Neural cell (in vitro differentiated cells): ENCODE results near the gene C18orf54. TPM values are rescaled to one million over a fixed set of nuclear protein-coding genes. Genes with fewer than 3 reads are reported as not detected.
"Not testable (repeated sequence)": the region's sequence is repeated elsewhere in the genome, so short reads cannot be mapped to it uniquely, and the experiment has no call there.

ENCODE experiments used
- H2AFZ ChIP-seq: fragments of 200-600, 300-800 bp; sonication (generic), shearing (Covaris generic); 2 replicates; pipeline ENCODE4 v1.6.0; 2014; ENCODE audit warnings: low read depth, mild to moderate bottlenecking, antibody characterized with exemption, low read length, moderate library complexity
- H3F3A ChIP-seq: fragments of 200-600 bp; shearing (Covaris generic); 2 replicates; pipeline ENCODE4 v1.6.1; 2016; ENCODE audit warnings: mild to moderate bottlenecking, moderate library complexity, mixed read lengths, antibody characterized with exemption, low read length; ENCODE audit not compliant: insufficient read depth, poor library complexity, severe bottlenecking
- H3K27ac ChIP-seq: fragments of 200-600, 300-800 bp; sonication (generic), shearing (Covaris generic); 2 replicates; pipeline ENCODE4 v1.5.1; 2014; ENCODE audit warnings: mild to moderate bottlenecking, low read length, moderate library complexity
- H3K27me3 ChIP-seq: fragments of 300-800, 200-600 bp; sonication (generic), shearing (Covaris generic); 2 replicates; pipeline ENCODE4 v1.6.0; 2014; ENCODE audit warnings: mild to moderate bottlenecking, low read depth, low read length, moderate library complexity; ENCODE audit not compliant: insufficient read depth
- H3K36me3 ChIP-seq: fragments of 300-800, 200-600 bp; sonication (generic), shearing (Covaris generic); 2 replicates; pipeline ENCODE4 v1.5.1; 2014; ENCODE audit warnings: mild to moderate bottlenecking, antibody characterized with exemption, low read length, moderate library complexity; ENCODE audit not compliant: insufficient read depth
- H3K4me2 ChIP-seq: fragments of 300-800, 200-600 bp; sonication (generic), shearing (Covaris generic); 2 replicates; pipeline ENCODE4 v1.6.0; 2014; ENCODE audit warnings: mild to moderate bottlenecking, low read length
- H3K4me3 ChIP-seq: fragments of 300-800, 200-600 bp; sonication (generic), shearing (Covaris generic); 2 replicates; pipeline ENCODE4 v1.5.1; 2014; ENCODE audit warnings: mild to moderate bottlenecking, low read length, moderate library complexity
- H3K79me2 ChIP-seq: fragments of 200-600 bp; shearing (Covaris generic); replicated peaks from 2 replicates; pipeline ENCODE4 v1.6.0; 2014; ENCODE audit warnings: mild to moderate bottlenecking, low read length, moderate library complexity; ENCODE audit not compliant: insufficient read depth
- H3K9ac ChIP-seq: fragments of 300-800, 200-600 bp; sonication (generic), shearing (Covaris generic); 2 replicates; pipeline ENCODE4 v1.6.1; 2016; ENCODE audit warnings: mild to moderate bottlenecking, low read length, mixed read lengths
- H3K9me2 ChIP-seq: fragments of 200-600 bp; shearing (Covaris generic); 2 replicates; pipeline ENCODE4 v1.6.1; 2016; ENCODE audit warnings: mild to moderate bottlenecking, low read length, mixed read lengths; ENCODE audit not compliant: insufficient read depth
- H3K9me3 ChIP-seq: fragments of 200-600, 300-800 bp; sonication (generic), shearing (Covaris generic); 2 replicates; pipeline ENCODE4 v1.6.1; 2016; ENCODE audit warnings: mild to moderate bottlenecking, mixed run types, low read length, moderate library complexity, mixed read lengths
- H4K20me1 ChIP-seq: fragments of 200-600 bp; shearing (Covaris generic); 2 replicates; pipeline ENCODE4 v1.6.1; 2016; ENCODE audit warnings: mild to moderate bottlenecking, mixed run types; ENCODE audit not compliant: insufficient read depth
- EP300 ChIP-seq: fragments of 450-650 bp; conservative IDR thresholded peaks from 2 replicates; pipeline ENCODE4 v1.6.1; 2014; ENCODE audit warnings: antibody characterized with exemption, mild to moderate bottlenecking, moderate library complexity; ENCODE audit not compliant: poor library complexity, severe bottlenecking
- EZH2 ChIP-seq: fragments of 200-600, 300-800 bp; shearing (Covaris generic), sonication (generic); IDR thresholded peaks from 2 replicates; pipeline ENCODE4 v1.6.1; 2014; ENCODE audit warnings: antibody characterized with exemption, low read length, borderline replicate concordance, mild to moderate bottlenecking; ENCODE audit not compliant: insufficient read depth, poor library complexity, severe bottlenecking
- MXI1 ChIP-seq: fragments of 450-650 bp; conservative IDR thresholded peaks from 2 replicates; pipeline ENCODE4 v1.6.1; 2014; ENCODE audit warnings: antibody characterized with exemption, mild to moderate bottlenecking; ENCODE audit not compliant: poor library complexity, severe bottlenecking
- POLR2AphosphoS5 ChIP-seq: IDR thresholded peaks from 2 replicates; pipeline ENCODE4 v1.6.1; 2012
- RAD21 ChIP-seq: fragments of 450-650 bp; conservative IDR thresholded peaks from 2 replicates; pipeline ENCODE4 v1.6.1; 2014; ENCODE audit warnings: antibody characterized with exemption, mild to moderate bottlenecking, moderate library complexity
- REST ChIP-seq: IDR thresholded peaks from 2 replicates; pipeline ENCODE4 v1.6.1; 2012; ENCODE audit warnings: borderline replicate concordance
- SMC3 ChIP-seq: fragments of 450-650 bp; conservative IDR thresholded peaks from 2 replicates; pipeline ENCODE4 v1.6.1; 2014; ENCODE audit warnings: antibody characterized with exemption, mild to moderate bottlenecking, moderate library complexity; ENCODE audit not compliant: poor library complexity
- TAF1 ChIP-seq: IDR thresholded peaks from 2 replicates; pipeline ENCODE4 v1.6.1; 2012; ENCODE audit warnings: low read depth
- polyA plus RNA-seq: library from polyadenylated mRNA; depleted of rRNA; stranded (reverse); fragments of >200 nt; gene quantifications from 2 replicates; pipeline ENCODE4 v1.2.3, GENCODE V29; 2014
- TF ChIP-seq, protein P1 (sequence below): fragments of 450-650 bp; IDR thresholded peaks from 2 replicates; pipeline ENCODE4 v1.5.1; 2014; ENCODE audit warnings: antibody characterized with exemption, mild to moderate bottlenecking, moderate library complexity; ENCODE audit not compliant: poor library complexity, severe bottlenecking

Gene C18orf54
- polyA plus RNA-seq, 1 donor from 2014 or later, result 2.2 TPM

- no peaks in the 10 kb centered on the region for H3K9me3 ChIP-seq
- H3K9ac ChIP-seq, result no peak overlapping the region
- H3K36me3 ChIP-seq, result no peaks in the 10 kb centered on the region
- H3K4me2 ChIP-seq, result no peak overlapping the region
- H3F3A ChIP-seq, result no peaks in the 10 kb centered on the region
- H3K79me2 ChIP-seq, result no peaks in the 10 kb centered on the region
- no peak overlapping the region for H2AFZ ChIP-seq
- no peak overlapping the region for H3K27ac ChIP-seq
- H3K4me3 ChIP-seq, result no peak overlapping the region
- no peaks in the 10 kb centered on the region for H4K20me1 ChIP-seq
- TF ChIP-seq RAD21, result no peak
- TF ChIP-seq REST, result no peak
- TF ChIP-seq MXI1, result no peak
- TF ChIP-seq SMC3, result no peak
- no peak for TF ChIP-seq EZH2
- TF ChIP-seq, protein P1, sequence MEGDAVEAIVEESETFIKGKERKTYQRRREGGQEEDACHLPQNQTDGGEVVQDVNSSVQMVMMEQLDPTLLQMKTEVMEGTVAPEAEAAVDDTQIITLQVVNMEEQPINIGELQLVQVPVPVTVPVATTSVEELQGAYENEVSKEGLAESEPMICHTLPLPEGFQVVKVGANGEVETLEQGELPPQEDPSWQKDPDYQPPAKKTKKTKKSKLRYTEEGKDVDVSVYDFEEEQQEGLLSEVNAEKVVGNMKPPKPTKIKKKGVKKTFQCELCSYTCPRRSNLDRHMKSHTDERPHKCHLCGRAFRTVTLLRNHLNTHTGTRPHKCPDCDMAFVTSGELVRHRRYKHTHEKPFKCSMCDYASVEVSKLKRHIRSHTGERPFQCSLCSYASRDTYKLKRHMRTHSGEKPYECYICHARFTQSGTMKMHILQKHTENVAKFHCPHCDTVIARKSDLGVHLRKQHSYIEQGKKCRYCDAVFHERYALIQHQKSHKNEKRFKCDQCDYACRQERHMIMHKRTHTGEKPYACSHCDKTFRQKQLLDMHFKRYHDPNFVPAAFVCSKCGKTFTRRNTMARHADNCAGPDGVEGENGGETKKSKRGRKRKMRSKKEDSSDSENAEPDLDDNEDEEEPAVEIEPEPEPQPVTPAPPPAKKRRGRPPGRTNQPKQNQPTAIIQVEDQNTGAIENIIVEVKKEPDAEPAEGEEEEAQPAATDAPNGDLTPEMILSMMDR, result no peak
- no peak for TF ChIP-seq POLR2AphosphoS5
- no peak for TF ChIP-seq TAF1
- no peak for TF ChIP-seq EP300
- no peaks in the 10 kb centered on the region for H3K27me3 ChIP-seq
- no peaks in the 10 kb centered on the region for H3K9me2 ChIP-seq
Observed at GRCh38 chr18:54382733-54383252, 25.1 kb downstream of the C18orf54 start.

DNA sequence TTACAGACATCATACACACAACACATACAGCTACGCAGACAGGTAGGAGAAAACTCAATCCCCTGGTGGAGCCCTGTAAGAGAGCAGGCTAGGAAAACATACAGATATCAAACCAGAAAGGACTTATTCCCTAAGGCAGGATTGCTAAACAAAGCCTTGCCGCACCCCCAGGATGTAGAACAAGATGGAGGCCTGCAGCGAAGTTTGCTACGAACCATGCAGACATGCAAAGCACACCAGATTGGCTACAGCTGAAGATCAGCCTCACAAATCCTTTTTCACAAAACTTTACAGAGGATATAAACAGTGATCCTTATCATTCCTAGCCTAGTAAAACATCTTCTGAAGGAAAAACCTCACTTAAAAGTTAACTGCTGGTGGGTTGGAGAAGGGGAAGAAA is 28.3 kb downstream of the C18orf54 start:
- no peaks in the 10 kb centered on the region for H3K9me2 ChIP-seq
- H3K27me3 ChIP-seq, result no peaks in the 10 kb centered on the region
- H4K20me1 ChIP-seq, result no peaks in the 10 kb centered on the region
- H3K36me3 ChIP-seq, result no peaks in the 10 kb centered on the region
- H3K4me2 ChIP-seq, result no peak overlapping the region
- H2AFZ ChIP-seq, result no peak overlapping the region
- H3K79me2 ChIP-seq, result no peaks in the 10 kb centered on the region
- H3K4me3 ChIP-seq, result no peak overlapping the region
- no peak overlapping the region for H3K27ac ChIP-seq
- no peak overlapping the region for H3K9ac ChIP-seq
- no peaks in the 10 kb centered on the region for H3K9me3 ChIP-seq
- no peaks in the 10 kb centered on the region for H3F3A ChIP-seq
- TF ChIP-seq POLR2AphosphoS5 (no peak), TAF1 (no peak)

DNA sequence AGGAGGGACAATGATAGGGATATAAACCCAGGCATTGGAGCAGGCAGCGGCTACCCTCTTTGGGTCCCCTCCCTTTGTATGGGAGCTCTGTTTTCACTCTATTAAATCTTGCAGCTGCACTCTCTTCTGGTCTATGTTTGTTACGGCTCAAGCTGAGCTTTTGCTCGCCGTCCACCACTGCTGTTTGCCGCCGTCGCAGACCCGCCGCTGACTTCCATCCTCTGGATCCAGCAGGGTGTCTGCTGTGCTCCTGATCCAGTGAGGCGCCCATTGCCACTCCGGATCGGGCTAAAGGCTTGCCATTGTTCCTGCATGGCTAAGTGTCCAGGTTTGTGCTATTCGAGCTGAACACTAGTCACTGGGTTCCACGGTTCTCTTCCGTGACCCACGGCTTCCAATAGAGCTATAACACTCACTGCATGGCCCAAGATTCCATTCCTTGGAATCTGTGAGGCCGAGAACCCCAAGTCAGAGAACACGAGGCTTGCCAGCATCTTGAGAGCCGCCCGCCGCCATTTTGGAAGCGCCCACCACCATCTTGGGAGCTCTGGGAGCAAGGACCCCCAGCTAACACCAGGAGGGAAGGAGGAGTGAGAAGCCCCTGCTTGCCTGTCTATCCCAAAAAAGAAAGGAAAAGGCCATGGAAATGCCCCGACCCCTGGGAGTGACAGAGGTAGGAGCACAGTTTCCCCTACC is 29.2 kb downstream of the C18orf54 start:
- H3K9me3 ChIP-seq, H3K27me3 ChIP-seq, H3K79me2 ChIP-seq, H4K20me1 ChIP-seq, H3K4me3 ChIP-seq, H2AFZ ChIP-seq, H3K4me2 ChIP-seq, H3K9ac ChIP-seq, H3F3A ChIP-seq, H3K36me3 ChIP-seq, H3K27ac ChIP-seq, H3K9me2 ChIP-seq: not testable (repeated sequence)
